A673 (cell line): ENCODE measurements around the gene NEGR1. TPM values are rescaled to one million over a fixed set of nuclear protein-coding genes. Genes with fewer than 3 reads are reported as not detected.

Source experiments
- BruUV-seq: library from RNA; stranded (reverse); fragments of 400-500 nt; replicated peaks from 2 replicates; lab custom pipeline; 2021; lab: Mats Ljungman, UMichigan
- CTCF ChIA-PET: fragments of 300-600 bp; sonication (Branson Sonifier 250); formaldehyde crosslinking; loops from one replicate; lab custom pipeline; 2022; ENCODE audit warnings: antibody characterized with exemption; lab: Charles Lee
- POLR2A ChIA-PET: fragments of 300-600 bp; sonication (Branson Sonifier 250); formaldehyde crosslinking; loops from one replicate; lab custom pipeline; 2022; ENCODE audit warnings: antibody characterized with exemption; ENCODE audit not compliant: low non-redundant PET; lab: Charles Lee
- DNase-seq: peaks from one replicate; pipeline ENCODE4 v3.0.0-alpha.2; 2015; ENCODE audit warnings: low spot score
- H3K27ac ChIP-seq: fragments of 200-600 bp; sonication (generic); 2 replicates; pipeline ENCODE4 v1.5.1; 2016; ENCODE audit warnings: mixed run types, low read depth, mild to moderate bottlenecking, mixed read lengths, antibody characterized with exemption, low read length; ENCODE audit not compliant: poor library complexity, severe bottlenecking
- H3K27me3 ChIP-seq: fragments of 200-600 bp; sonication (generic); replicated peaks from 2 replicates; pipeline ENCODE4 v1.6.1; 2017; ENCODE audit warnings: mixed run types, low read depth, mild to moderate bottlenecking, mixed read lengths, antibody characterized with exemption, low read length; ENCODE audit not compliant: insufficient read depth, poor library complexity
- H3K36me3 ChIP-seq: fragments of 200-600 bp; sonication (generic); 2 replicates; pipeline ENCODE4 v1.6.1; 2016; ENCODE audit warnings: mixed run types, mild to moderate bottlenecking, mixed read lengths, antibody characterized with exemption, low read length; ENCODE audit not compliant: insufficient read depth, poor library complexity, severe bottlenecking
- H3K4me1 ChIP-seq: fragments of 200-600 bp; sonication (generic); 2 replicates; pipeline ENCODE4 v1.6.1; 2017; ENCODE audit warnings: mixed run types, mild to moderate bottlenecking, mixed read lengths, antibody characterized with exemption, low read length; ENCODE audit not compliant: insufficient read depth, poor library complexity, severe bottlenecking
- H3K4me3 ChIP-seq: fragments of 200-600 bp; sonication (generic); 2 replicates; pipeline ENCODE4 v1.5.1; 2016; ENCODE audit warnings: low read depth, mixed run types, mild to moderate bottlenecking, mixed read lengths, low read length; ENCODE audit not compliant: poor library complexity, severe bottlenecking
- H3K9me3 ChIP-seq: fragments of 200-600 bp; sonication (generic); 2 replicates; pipeline ENCODE4 v1.6.1; 2016; ENCODE audit warnings: mixed run types, low read depth, mild to moderate bottlenecking, mixed read lengths, antibody characterized with exemption, low read length; ENCODE audit not compliant: poor library complexity, severe bottlenecking
- EZH2 ChIP-seq: fragments of 200-600 bp; sonication (generic); IDR thresholded peaks from 2 replicates; pipeline ENCODE4 v1.6.1; 2017; ENCODE audit warnings: borderline replicate concordance, low read depth, mild to moderate bottlenecking, mixed read lengths, antibody characterized with exemption, low read length; ENCODE audit not compliant: poor library complexity, severe bottlenecking
- intact Hi-C: fragments of 100-400 bp; cut with micrococcal nuclease; formaldehyde crosslinking; loops from one replicate; pipeline ENCODE4 v1.10.0; 2022; ENCODE audit not compliant: unreplicated experiment
- total RNA-seq: library from RNA; stranded (reverse); gene quantifications from 2 replicates; pipeline ENCODE4 v1.2.3, GENCODE V29; 2021
- TF ChIP-seq, protein P1 (sequence below): fragments of 300-800, 200-600 bp; sonication (generic); conservative IDR thresholded peaks from 2 replicates; pipeline ENCODE4 v1.5.1; 2017; ENCODE audit warnings: low read depth, mild to moderate bottlenecking, antibody characterized with exemption, low read length, moderate library complexity, mixed read lengths

The NEGR1 gene
- total RNA-seq, 1 experiment from 2014 or later: 7.6 TPM

DNA sequence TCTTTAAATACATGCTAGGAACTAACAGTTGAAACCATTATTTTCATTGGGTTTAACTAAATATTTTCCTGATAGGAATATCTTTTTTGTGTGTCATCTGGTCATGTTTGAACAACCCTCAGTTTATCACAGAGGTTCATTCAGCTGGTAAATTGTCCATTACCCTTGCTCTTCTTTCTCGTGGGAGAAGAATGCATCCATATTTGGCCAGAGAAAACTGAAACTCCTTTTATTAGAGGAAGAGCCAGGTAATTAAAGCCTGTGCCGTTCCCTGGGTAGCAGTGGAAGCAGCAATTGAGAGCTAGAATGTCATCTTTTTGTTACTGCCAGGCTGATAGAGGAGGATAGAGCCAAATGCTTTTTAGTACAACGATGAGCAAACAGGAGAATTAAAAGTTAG, 614.3 kb downstream of the NEGR1 start:
- Histone ChIP-seq H3K27me3 (no peaks in the 10 kb centered on the region), H3K36me3 (no peaks in the 10 kb centered on the region), H3K9me3 (no peaks in the 10 kb centered on the region), H3K4me1 (peaks cover 18% of the 10 kb centered on the region), H3K4me3 (no peak overlapping the region), H3K27ac (no peak overlapping the region)
- BruUV-seq: no TSS peak
- intact Hi-C loops: no loop called here
- POLR2A ChIA-PET: no interaction called here
- no peak for TF ChIP-seq EZH2
- TF ChIP-seq, protein P1, sequence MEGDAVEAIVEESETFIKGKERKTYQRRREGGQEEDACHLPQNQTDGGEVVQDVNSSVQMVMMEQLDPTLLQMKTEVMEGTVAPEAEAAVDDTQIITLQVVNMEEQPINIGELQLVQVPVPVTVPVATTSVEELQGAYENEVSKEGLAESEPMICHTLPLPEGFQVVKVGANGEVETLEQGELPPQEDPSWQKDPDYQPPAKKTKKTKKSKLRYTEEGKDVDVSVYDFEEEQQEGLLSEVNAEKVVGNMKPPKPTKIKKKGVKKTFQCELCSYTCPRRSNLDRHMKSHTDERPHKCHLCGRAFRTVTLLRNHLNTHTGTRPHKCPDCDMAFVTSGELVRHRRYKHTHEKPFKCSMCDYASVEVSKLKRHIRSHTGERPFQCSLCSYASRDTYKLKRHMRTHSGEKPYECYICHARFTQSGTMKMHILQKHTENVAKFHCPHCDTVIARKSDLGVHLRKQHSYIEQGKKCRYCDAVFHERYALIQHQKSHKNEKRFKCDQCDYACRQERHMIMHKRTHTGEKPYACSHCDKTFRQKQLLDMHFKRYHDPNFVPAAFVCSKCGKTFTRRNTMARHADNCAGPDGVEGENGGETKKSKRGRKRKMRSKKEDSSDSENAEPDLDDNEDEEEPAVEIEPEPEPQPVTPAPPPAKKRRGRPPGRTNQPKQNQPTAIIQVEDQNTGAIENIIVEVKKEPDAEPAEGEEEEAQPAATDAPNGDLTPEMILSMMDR: no peak
- no peak for DNase-seq
- CTCF ChIA-PET: no interaction called here

DNA sequence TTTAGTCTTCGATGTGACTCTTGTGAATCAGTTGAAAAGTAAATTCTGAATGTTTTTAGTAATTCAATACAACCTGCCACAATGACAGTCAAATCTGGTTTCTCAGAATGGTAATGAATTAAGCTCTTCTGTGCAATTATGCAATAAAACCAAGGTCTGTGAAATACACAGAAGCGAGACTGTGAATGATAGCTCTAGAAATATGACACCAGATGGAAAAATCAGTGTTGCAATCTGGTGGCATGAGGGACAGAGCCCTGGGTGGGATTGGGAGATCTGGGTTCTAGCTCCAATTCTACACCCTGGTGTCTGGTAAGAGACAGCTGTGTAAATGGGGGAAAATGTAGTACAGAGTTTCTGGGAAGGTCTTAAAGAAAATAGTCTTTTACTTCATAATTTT, 615.1 kb downstream of the NEGR1 start:
- no TSS peak for BruUV-seq
- H3K27ac ChIP-seq: no peak overlapping the region
- POLR2A ChIA-PET: no interaction called here
- CTCF ChIA-PET: no interaction called here
- H3K4me3 ChIP-seq: no peak overlapping the region
- no peaks in the 10 kb centered on the region for H3K36me3 ChIP-seq
- H3K4me1 ChIP-seq: peaks cover 18% of the 10 kb centered on the region
- peak; percentile 77 for DNase-seq
- H3K9me3 ChIP-seq: no peaks in the 10 kb centered on the region
- intact Hi-C loops: no loop called here
- TF ChIP-seq, protein P1: no peak
- TF ChIP-seq EZH2: no peak
- no peaks in the 10 kb centered on the region for H3K27me3 ChIP-seq

DNA sequence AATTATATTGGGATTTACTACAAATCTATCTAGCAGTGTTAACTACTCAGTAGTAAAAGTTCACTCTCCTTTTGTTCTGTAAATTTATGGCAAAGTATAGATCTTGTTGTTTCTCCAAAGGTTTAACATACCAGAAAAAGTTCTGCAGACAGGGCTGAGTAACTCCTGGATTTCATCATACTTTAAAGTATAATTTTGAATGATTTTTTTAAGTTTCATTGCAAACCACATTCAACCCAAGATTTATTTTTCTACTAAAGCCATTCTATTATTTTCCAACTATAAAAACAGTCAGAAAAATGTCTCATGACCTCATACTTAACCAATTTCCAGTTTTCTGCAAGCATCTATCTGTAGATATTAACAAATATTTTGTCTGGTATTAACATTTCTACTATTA, 615.7 kb downstream of the NEGR1 start:
- no peaks in the 10 kb centered on the region for H3K9me3 ChIP-seq
- H3K4me3 ChIP-seq: no peak overlapping the region
- H3K4me1 ChIP-seq: peaks cover 18% of the 10 kb centered on the region
- intact Hi-C loops: no loop called here
- no peak for DNase-seq
- no peaks in the 10 kb centered on the region for H3K27me3 ChIP-seq
- POLR2A ChIA-PET: no interaction called here
- TF ChIP-seq EZH2: no peak
- TF ChIP-seq, protein P1: no peak
- H3K27ac ChIP-seq: no peak overlapping the region
- no peaks in the 10 kb centered on the region for H3K36me3 ChIP-seq
- no TSS peak for BruUV-seq
- CTCF ChIA-PET: no interaction called here
